H9 (cell line): ENCODE results near the gene CCDC88C. TPM values are rescaled to one million over a fixed set of nuclear protein-coding genes. Genes with fewer than 3 reads are reported as not detected.

Source experiments
- DNase-seq: peaks from one replicate; pipeline ENCODE4 v3.0.0-alpha.2; 2017
- H2AFZ ChIP-seq: one replicate; pipeline ENCODE4 v1.6.1; 2013; ENCODE audit warnings: mild to moderate bottlenecking, low read length, control low read depth, moderate library complexity
- H2AK5ac ChIP-seq: 2 replicates; pipeline ENCODE4 v1.6.1; 2013; ENCODE audit warnings: low read length, control low read depth, mixed read lengths; ENCODE audit not compliant: insufficient read length
- H2BK120ac ChIP-seq: one replicate; pipeline ENCODE4 v1.6.1; 2013; ENCODE audit warnings: low read depth, mild to moderate bottlenecking, low read length, control low read depth, inconsistent platforms; ENCODE audit not compliant: poor library complexity, severe bottlenecking
- H2BK12ac ChIP-seq: 2 replicates; pipeline ENCODE4 v1.6.1; 2013; ENCODE audit warnings: low read length, control low read depth, mixed read lengths, low read depth; ENCODE audit not compliant: insufficient read length
- H2BK15ac ChIP-seq: 2 replicates; pipeline ENCODE4 v1.6.1; 2013; ENCODE audit warnings: low read depth, low read length, control low read depth
- H2BK20ac ChIP-seq: one replicate; pipeline ENCODE4 v1.6.1; 2013; ENCODE audit warnings: low read depth, mild to moderate bottlenecking, low read length, control low read depth, inconsistent platforms; ENCODE audit not compliant: poor library complexity, severe bottlenecking
- H2BK5ac ChIP-seq: 2 replicates; pipeline ENCODE4 v1.6.1; 2013; ENCODE audit warnings: low read length, control low read depth, mixed read lengths; ENCODE audit not compliant: insufficient read length
- H3K14ac ChIP-seq: 2 replicates; pipeline ENCODE4 v1.6.1; 2013; ENCODE audit warnings: low read length, control low read depth; ENCODE audit not compliant: insufficient read depth
- H3K18ac ChIP-seq: 2 replicates; pipeline ENCODE4 v1.6.1; 2013; ENCODE audit warnings: low read depth, mild to moderate bottlenecking, mixed read lengths, low read length, control low read depth; ENCODE audit not compliant: insufficient read length
- H3K23ac ChIP-seq: 2 replicates; pipeline ENCODE4 v1.6.1; 2013; ENCODE audit warnings: low read length, control low read depth, mixed read lengths, low read depth; ENCODE audit not compliant: insufficient read length
- H3K23me2 ChIP-seq: 2 replicates; pipeline ENCODE4 v1.6.1; 2013; ENCODE audit warnings: low read depth, mild to moderate bottlenecking, mixed read lengths, low read length, control low read depth; ENCODE audit not compliant: insufficient read length, poor library complexity, severe bottlenecking
- H3K27ac ChIP-seq: 2 replicates; pipeline ENCODE4 v1.5.1; 2013; ENCODE audit warnings: low read length, control low read depth, mixed read lengths, low read depth; ENCODE audit not compliant: insufficient read length
- H3K27me3 ChIP-seq: 2 replicates; pipeline ENCODE4 v1.6.1; 2013; ENCODE audit warnings: low read length, control low read depth, inconsistent platforms; ENCODE audit not compliant: insufficient read depth
- H3K4ac ChIP-seq: 2 replicates; pipeline ENCODE4 v1.6.1; 2013; ENCODE audit warnings: low read depth, mild to moderate bottlenecking, control low read depth, inconsistent platforms, low read length, moderate library complexity
- H3K4me1 ChIP-seq: 2 replicates; pipeline ENCODE4 v1.6.1; 2013; ENCODE audit warnings: low read length, control low read depth, inconsistent platforms; ENCODE audit not compliant: insufficient read depth
- H3K4me2 ChIP-seq: 2 replicates; pipeline ENCODE4 v1.6.1; 2013; ENCODE audit warnings: low read length, control low read depth, mixed read lengths; ENCODE audit not compliant: insufficient read length, insufficient read depth
- H3K56ac ChIP-seq: 2 replicates; pipeline ENCODE4 v1.6.1; 2013; ENCODE audit warnings: low read depth, mild to moderate bottlenecking, mixed read lengths, low read length, control low read depth; ENCODE audit not compliant: insufficient read length
- H3K79me1 ChIP-seq: 2 replicates; pipeline ENCODE4 v1.6.1; 2013; ENCODE audit warnings: low read depth, mild to moderate bottlenecking, moderate library complexity, low read length, control low read depth, inconsistent platforms; ENCODE audit not compliant: insufficient read depth, poor library complexity, severe bottlenecking
- H3K79me2 ChIP-seq: 2 replicates; pipeline ENCODE4 v1.6.1; 2013; ENCODE audit warnings: low read length, control low read depth, inconsistent platforms; ENCODE audit not compliant: insufficient read depth
- H3K9ac ChIP-seq: 2 replicates; pipeline ENCODE4 v1.6.1; 2013; ENCODE audit warnings: low read length, control low read depth, mixed read lengths; ENCODE audit not compliant: insufficient read length; ENCODE audit errors: extremely low read depth
- H3K9me3 ChIP-seq: one replicate; pipeline ENCODE4 v1.6.1; 2013; ENCODE audit warnings: low read depth, low read length, inconsistent platforms; ENCODE audit not compliant: control insufficient read depth
- H3T11ph ChIP-seq: one replicate; pipeline ENCODE4 v1.6.1; 2013; ENCODE audit warnings: mild to moderate bottlenecking, low read length, control low read depth, inconsistent platforms
- H4K20me1 ChIP-seq: one replicate; pipeline ENCODE4 v1.6.1; 2013; ENCODE audit not compliant: control insufficient read depth, insufficient read length, insufficient read depth
- H4K5ac ChIP-seq: 2 replicates; pipeline ENCODE4 v1.6.1; 2013; ENCODE audit warnings: low read depth, mild to moderate bottlenecking, mixed read lengths, low read length, control low read depth; ENCODE audit not compliant: insufficient read length
- H4K8ac ChIP-seq: replicated peaks from 2 replicates; pipeline ENCODE4 v1.6.1; 2013; ENCODE audit warnings: low read length, control low read depth, mixed read lengths, low read depth; ENCODE audit not compliant: insufficient read length
- H4K91ac ChIP-seq: 2 replicates; pipeline ENCODE4 v1.6.1; 2013; ENCODE audit warnings: low read depth, mild to moderate bottlenecking, moderate library complexity, mixed read lengths, low read length, control low read depth; ENCODE audit not compliant: insufficient read length
- H3K27ac Mint-ChIP-seq, 3 experiments: 2 replicates in 2 of 3; 3 replicates in 1 of 3; pipeline ENCODE4 v1.8.0; 2020 to 2021; ENCODE audit warnings: mixed read lengths in 3 of 3, mild to moderate bottlenecking in 1 of 3, moderate library complexity in 1 of 3
- H3K27me3 Mint-ChIP-seq: 2 replicates; pipeline ENCODE4 v1.8.0; 2021; ENCODE audit warnings: low read depth, mild to moderate bottlenecking, moderate library complexity, mixed read lengths
- H3K36me3 Mint-ChIP-seq, 3 experiments: 2 replicates in 2 of 3; 3 replicates in 1 of 3; pipeline ENCODE4 v1.8.0; 2020 to 2021; ENCODE audit warnings: low read depth in 3 of 3, mixed read lengths in 3 of 3; ENCODE audit not compliant: insufficient read depth in 1 of 3
- H3K4me1 Mint-ChIP-seq, 2 experiments: 2 replicates each; pipeline ENCODE4 v1.8.0; 2020; ENCODE audit warnings: mixed read lengths in 2 of 2
- H3K4me3 Mint-ChIP-seq, 2 experiments: 2 replicates in 1 of 2; 3 replicates in 1 of 2; pipeline ENCODE4 v1.8.0; 2020 to 2021; ENCODE audit warnings: mild to moderate bottlenecking in 2 of 2, mixed read lengths in 2 of 2, moderate library complexity in 1 of 2
- H3K9me3 Mint-ChIP-seq, 2 experiments: 2 replicates in 1 of 2; 3 replicates in 1 of 2; pipeline ENCODE4 v1.8.0; 2020; ENCODE audit warnings: mild to moderate bottlenecking in 2 of 2, mixed read lengths in 2 of 2, moderate library complexity in 1 of 2
- WGBS: extraction: QIAGEN DNeasy Blood & Tissue Kit; methylation state at CpG from one replicate; pipeline ENCODE4 v1.1.7; 2013; ENCODE audit warnings: missing lambda C conversion rate, low lambda C conversion rate, mixed read lengths; ENCODE audit not compliant: insufficient read length; ENCODE audit errors: extremely low coverage; 5-methylcytosine and 5-hydroxymethylcytosine counted together
- total RNA-seq: library from RNA; stranded (reverse); gene quantifications from 2 replicates; pipeline ENCODE4 v1.2.1, GENCODE V29; 2021
- TF ChIP-seq, protein P1 (sequence below): fragments of 200-600 bp; sonication (generic); conservative IDR thresholded peaks from 3 replicates; pipeline ENCODE4 v1.8.0; 2021; ENCODE audit warnings: antibody characterized with exemption, mild to moderate bottlenecking

Gene CCDC88C
- total RNA-seq, 1 experiment from 2014 or later = 52.4 TPM

- Histone ChIP-seq H2BK5ac (no peak overlapping the region), H3K79me1 (no peaks in the 10 kb centered on the region), H4K5ac (no peak overlapping the region), H3K14ac (no peak overlapping the region), H3K9ac (no peak overlapping the region), H4K20me1 (no peaks in the 10 kb centered on the region), H3K23me2 (no peaks in the 10 kb centered on the region), H3K23ac (no peak overlapping the region), H3K27ac (no peak overlapping the region), H3K4ac (no peak overlapping the region), H2BK20ac (no peak overlapping the region), H3K56ac (no peak overlapping the region), H4K8ac (no peak overlapping the region), H2AK5ac (no peak overlapping the region), H3K18ac (no peak overlapping the region), H3K27me3 (no peaks in the 10 kb centered on the region), H4K91ac (no peak overlapping the region), H3T11ph (no peak overlapping the region), H2AFZ (no peak overlapping the region), H2BK12ac (no peak overlapping the region), H2BK120ac (no peak overlapping the region), H2BK15ac (no peak overlapping the region), H3K4me1 (peaks cover 12% of the 10 kb centered on the region; the same call in 1 of the 2 replicates), H3K79me2 (no peaks in the 10 kb centered on the region), H3K9me3 (no peaks in the 10 kb centered on the region), H3K4me2 (no peak overlapping the region)
- H3K9me3 Mint-ChIP-seq = peaks cover 0 to under 1% of the 10 kb centered on the region in 2 experiments; a peak in 1 of 5 replicates
- no peak overlapping the region for H3K4me3 Mint-ChIP-seq
- peaks cover 33 to 42% of the 10 kb centered on the region in 2 experiments for H3K4me1 Mint-ChIP-seq
- no CpG with 5 or more reads among the region's 7 CpGs for WGBS
- DNase-seq = no peak
- H3K27me3 Mint-ChIP-seq = no peaks in the 10 kb centered on the region
- TF ChIP-seq, protein P1, sequence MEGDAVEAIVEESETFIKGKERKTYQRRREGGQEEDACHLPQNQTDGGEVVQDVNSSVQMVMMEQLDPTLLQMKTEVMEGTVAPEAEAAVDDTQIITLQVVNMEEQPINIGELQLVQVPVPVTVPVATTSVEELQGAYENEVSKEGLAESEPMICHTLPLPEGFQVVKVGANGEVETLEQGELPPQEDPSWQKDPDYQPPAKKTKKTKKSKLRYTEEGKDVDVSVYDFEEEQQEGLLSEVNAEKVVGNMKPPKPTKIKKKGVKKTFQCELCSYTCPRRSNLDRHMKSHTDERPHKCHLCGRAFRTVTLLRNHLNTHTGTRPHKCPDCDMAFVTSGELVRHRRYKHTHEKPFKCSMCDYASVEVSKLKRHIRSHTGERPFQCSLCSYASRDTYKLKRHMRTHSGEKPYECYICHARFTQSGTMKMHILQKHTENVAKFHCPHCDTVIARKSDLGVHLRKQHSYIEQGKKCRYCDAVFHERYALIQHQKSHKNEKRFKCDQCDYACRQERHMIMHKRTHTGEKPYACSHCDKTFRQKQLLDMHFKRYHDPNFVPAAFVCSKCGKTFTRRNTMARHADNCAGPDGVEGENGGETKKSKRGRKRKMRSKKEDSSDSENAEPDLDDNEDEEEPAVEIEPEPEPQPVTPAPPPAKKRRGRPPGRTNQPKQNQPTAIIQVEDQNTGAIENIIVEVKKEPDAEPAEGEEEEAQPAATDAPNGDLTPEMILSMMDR = no peak
- no peak overlapping the region for H3K27ac Mint-ChIP-seq
- H3K36me3 Mint-ChIP-seq = peaks cover 46 to 71% (median 59%) of the 10 kb centered on the region in 3 experiments
These were observed 110.0 kb downstream of the CCDC88C start for GRCh38 chr14:91307652-91308051.
